Parathyroid adenoma (tissue), 2 donors: ENCODE results near the gene YTHDC2.

Experiments used
- H2AFZ ChIP-seq: fragments of 300-600 bp; sonication (generic); one replicate; pipeline ENCODE4 v1.7.0; 2017; ENCODE audit warnings: antibody characterized with exemption, mild to moderate bottlenecking
- H3K27ac ChIP-seq: fragments of 300-600 bp; sonication (generic); one replicate; pipeline ENCODE4 v1.7.0; 2017
- H3K27me3 ChIP-seq: fragments of 300-600 bp; sonication (generic); one replicate; pipeline ENCODE4 v1.7.0; 2017; ENCODE audit warnings: low read length; ENCODE audit not compliant: control insufficient read depth, insufficient read depth
- H3K36me3 ChIP-seq: fragments of 300-600 bp; sonication (generic); one replicate; pipeline ENCODE4 v1.7.0; 2017; ENCODE audit warnings: low read length; ENCODE audit not compliant: control insufficient read depth, insufficient read depth
- H3K4me1 ChIP-seq: fragments of 300-600 bp; sonication (generic); one replicate; pipeline ENCODE4 v1.7.0; 2017; ENCODE audit warnings: control low read depth
- H3K4me2 ChIP-seq: fragments of 300-600 bp; sonication (generic); one replicate; pipeline ENCODE4 v1.7.0; 2017; ENCODE audit warnings: low read length
- H3K4me3 ChIP-seq: fragments of 300-600 bp; sonication (generic); one replicate; pipeline ENCODE4 v1.7.0; 2017; ENCODE audit warnings: low read depth, low read length
- H3K79me2 ChIP-seq: fragments of 300-600 bp; sonication (generic); one replicate; pipeline ENCODE4 v1.7.0; 2017; ENCODE audit warnings: control low read depth
- H3K9ac ChIP-seq: fragments of 300-600 bp; sonication (generic); one replicate; pipeline ENCODE4 v1.7.0; 2017; ENCODE audit warnings: mild to moderate bottlenecking
- H3K9me3 ChIP-seq: fragments of 300-600 bp; sonication (generic); one replicate; pipeline ENCODE4 v1.7.0; 2017; ENCODE audit warnings: low read length; ENCODE audit not compliant: control insufficient read depth
- CTCF ChIP-seq: fragments of 300-600 bp; sonication (generic); IDR thresholded peaks from one replicate; pipeline ENCODE4 v1.7.0; 2017; ENCODE audit warnings: antibody characterized with exemption, mild to moderate bottlenecking
- donor health status: primary hyperparathyroidism.

The YTHDC2 gene

GRCh38 chr5:113520899-113521298, 7.4 kb downstream of the YTHDC2 start:
- peaks cover 11% of the 10 kb centered on the region for H3K79me2 ChIP-seq

GRCh38 chr5:113523168-113523567, 9.7 kb downstream of the YTHDC2 start:
- H3K36me3 ChIP-seq: no peaks in the 10 kb centered on the region
- no peak overlapping the region for H3K4me2 ChIP-seq
- no peak overlapping the region for H2AFZ ChIP-seq
- no peak overlapping the region for H3K4me3 ChIP-seq
- TF ChIP-seq CTCF: no peak
- no peaks in the 10 kb centered on the region for H3K27me3 ChIP-seq
- no peaks in the 10 kb centered on the region for H3K9me3 ChIP-seq
- H3K9ac ChIP-seq: no peak overlapping the region
- peaks cover 11% of the 10 kb centered on the region for H3K79me2 ChIP-seq
- H3K4me1 ChIP-seq: no peaks in the 10 kb centered on the region
- no peak overlapping the region for H3K27ac ChIP-seq

More at GRCh38 chr5:113520899-113521298, 7.4 kb downstream of the YTHDC2 start:
- Histone ChIP-seq H3K36me3 (no peaks in the 10 kb centered on the region), H3K27me3 (no peaks in the 10 kb centered on the region), H3K4me1 (no peaks in the 10 kb centered on the region), H3K27ac (no peak overlapping the region), H3K9ac (no peak overlapping the region), H2AFZ (no peak overlapping the region), H3K4me2 (no peak overlapping the region), H3K9me3 (no peaks in the 10 kb centered on the region), H3K4me3 (no peak overlapping the region)
- TF ChIP-seq CTCF: no peak

- no peak for TF ChIP-seq CTCF
These were observed 11.4 kb downstream of the YTHDC2 start for GRCh38 chr5:113524927-113525326.

GRCh38 chr5:113526421-113526820, 12.9 kb downstream of the YTHDC2 start:
- Histone ChIP-seq H3K27me3 (no peaks in the 10 kb centered on the region), H3K9me3 (no peaks in the 10 kb centered on the region), H3K4me1 (no peaks in the 10 kb centered on the region), H3K4me2 (no peak overlapping the region), H3K79me2 (peaks cover 3% of the 10 kb centered on the region), H3K4me3 (no peak overlapping the region), H3K27ac (no peak overlapping the region), H3K36me3 (no peaks in the 10 kb centered on the region), H2AFZ (no peak overlapping the region), H3K9ac (no peak overlapping the region)
- no peak for TF ChIP-seq CTCF

More at GRCh38 chr5:113524927-113525326, 11.4 kb downstream of the YTHDC2 start:
- H3K4me2 ChIP-seq: no peak overlapping the region
- H3K79me2 ChIP-seq: peaks cover 10% of the 10 kb centered on the region
- no peaks in the 10 kb centered on the region for H3K27me3 ChIP-seq
- no peak overlapping the region for H3K27ac ChIP-seq
- no peak overlapping the region for H3K9ac ChIP-seq
- no peaks in the 10 kb centered on the region for H3K36me3 ChIP-seq
- H3K9me3 ChIP-seq: no peaks in the 10 kb centered on the region
- H2AFZ ChIP-seq: no peak overlapping the region
- no peak overlapping the region for H3K4me3 ChIP-seq
- no peaks in the 10 kb centered on the region for H3K4me1 ChIP-seq

- H3K4me3 ChIP-seq: no peak overlapping the region
- H3K36me3 ChIP-seq: no peaks in the 10 kb centered on the region
- no peak overlapping the region for H2AFZ ChIP-seq
- H3K4me2 ChIP-seq: no peak overlapping the region
- no peaks in the 10 kb centered on the region for H3K4me1 ChIP-seq
- H3K79me2 ChIP-seq: peaks cover 3% of the 10 kb centered on the region
- no peak overlapping the region for H3K27ac ChIP-seq
- H3K9ac ChIP-seq: no peak overlapping the region
- H3K27me3 ChIP-seq: no peaks in the 10 kb centered on the region
- H3K9me3 ChIP-seq: no peaks in the 10 kb centered on the region
- no peak for TF ChIP-seq CTCF
These were observed 14.3 kb downstream of the YTHDC2 start for GRCh38 chr5:113527746-113528145.
